Measurements from ENCODE around the gene ABAT. TPM values are rescaled to one million over a fixed set of nuclear protein-coding genes. Genes with fewer than 3 reads are reported as not detected.

ABAT gene
- total RNA-seq, 1 donor from 2014 or later = 23.3 TPM

DNA sequence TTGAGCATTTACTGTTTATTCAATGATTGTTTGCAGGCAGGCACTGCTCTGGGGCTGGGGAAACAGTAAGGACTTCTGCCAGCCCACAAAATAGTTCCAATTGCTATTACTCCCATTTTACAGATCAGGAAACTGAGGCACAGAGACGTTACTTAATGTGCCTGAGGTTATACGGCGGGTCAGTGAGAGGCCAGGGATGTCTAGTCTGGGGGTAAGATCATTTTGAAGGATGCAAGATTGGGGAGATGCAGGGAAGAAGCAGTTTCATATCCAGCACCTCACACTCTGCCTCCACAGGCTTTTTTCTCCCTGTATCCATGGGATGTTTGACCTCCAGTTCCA lies 46.5 kb downstream of the ABAT start:
- no peak overlapping the region for H3K4me3 Mint-ChIP-seq (ENCODE audit: unreplicated experiment)
- H3K4me2 ChIP-seq (ENCODE audit: low read length) = no peak overlapping the region
- no peak overlapping the region for H3K9ac ChIP-seq (ENCODE audit: low read length)
- H3K36me3 ChIP-seq (ENCODE audit: insufficient read depth, low read length) = no peaks in the 10 kb centered on the region
- peaks cover 5% of the 10 kb centered on the region for H3K36me3 Mint-ChIP-seq (ENCODE audit: low read depth, unreplicated experiment)
- peaks cover 4% of the 10 kb centered on the region for H3K9me3 ChIP-seq (ENCODE audit: insufficient read depth, low read depth, low read length)
- H3K4me1 ChIP-seq (ENCODE audit: insufficient read depth, low read length) = peaks cover 3% of the 10 kb centered on the region
- H2AFZ ChIP-seq (ENCODE audit: low read depth, low read length) = no peak overlapping the region
- peaks cover 3% of the 10 kb centered on the region for H3K4me1 Mint-ChIP-seq (ENCODE audit: low read depth, unreplicated experiment)
- no peaks in the 10 kb centered on the region for H3K79me2 ChIP-seq (ENCODE audit: insufficient read depth, low read length)
- no peak overlapping the region for H3K27ac Mint-ChIP-seq (ENCODE audit: unreplicated experiment)
- H3K9me3 Mint-ChIP-seq (ENCODE audit: unreplicated experiment) = no peaks in the 10 kb centered on the region
- FAIRE-seq = no peak
- no peaks in the 10 kb centered on the region for H4K20me1 ChIP-seq (ENCODE audit: insufficient read depth, low read length)
- no peak for DNase-seq (ENCODE audit: low read depth)
- H3K27me3 Mint-ChIP-seq (ENCODE audit: low read depth, unreplicated experiment) = no peaks in the 10 kb centered on the region
- H3K27me3 ChIP-seq (ENCODE audit: insufficient read depth, low read length) = peaks cover 23% of the 10 kb centered on the region
- no peak overlapping the region for H3K27ac ChIP-seq (ENCODE audit: low read depth, low read length)
- TF ChIP-seq, protein P1, sequence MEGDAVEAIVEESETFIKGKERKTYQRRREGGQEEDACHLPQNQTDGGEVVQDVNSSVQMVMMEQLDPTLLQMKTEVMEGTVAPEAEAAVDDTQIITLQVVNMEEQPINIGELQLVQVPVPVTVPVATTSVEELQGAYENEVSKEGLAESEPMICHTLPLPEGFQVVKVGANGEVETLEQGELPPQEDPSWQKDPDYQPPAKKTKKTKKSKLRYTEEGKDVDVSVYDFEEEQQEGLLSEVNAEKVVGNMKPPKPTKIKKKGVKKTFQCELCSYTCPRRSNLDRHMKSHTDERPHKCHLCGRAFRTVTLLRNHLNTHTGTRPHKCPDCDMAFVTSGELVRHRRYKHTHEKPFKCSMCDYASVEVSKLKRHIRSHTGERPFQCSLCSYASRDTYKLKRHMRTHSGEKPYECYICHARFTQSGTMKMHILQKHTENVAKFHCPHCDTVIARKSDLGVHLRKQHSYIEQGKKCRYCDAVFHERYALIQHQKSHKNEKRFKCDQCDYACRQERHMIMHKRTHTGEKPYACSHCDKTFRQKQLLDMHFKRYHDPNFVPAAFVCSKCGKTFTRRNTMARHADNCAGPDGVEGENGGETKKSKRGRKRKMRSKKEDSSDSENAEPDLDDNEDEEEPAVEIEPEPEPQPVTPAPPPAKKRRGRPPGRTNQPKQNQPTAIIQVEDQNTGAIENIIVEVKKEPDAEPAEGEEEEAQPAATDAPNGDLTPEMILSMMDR (IDR thresholded peaks at IDR 0.05; ENCODE audit: insufficient read depth, low read depth, low read length) = no peak
- no peak for TF ChIP-seq EZH2 (IDR thresholded peaks at IDR 0.05; ENCODE audit: insufficient read depth, low read length)
- no peak overlapping the region for H3K4me3 ChIP-seq (ENCODE audit: insufficient read depth, low read depth, low read length)

DNA sequence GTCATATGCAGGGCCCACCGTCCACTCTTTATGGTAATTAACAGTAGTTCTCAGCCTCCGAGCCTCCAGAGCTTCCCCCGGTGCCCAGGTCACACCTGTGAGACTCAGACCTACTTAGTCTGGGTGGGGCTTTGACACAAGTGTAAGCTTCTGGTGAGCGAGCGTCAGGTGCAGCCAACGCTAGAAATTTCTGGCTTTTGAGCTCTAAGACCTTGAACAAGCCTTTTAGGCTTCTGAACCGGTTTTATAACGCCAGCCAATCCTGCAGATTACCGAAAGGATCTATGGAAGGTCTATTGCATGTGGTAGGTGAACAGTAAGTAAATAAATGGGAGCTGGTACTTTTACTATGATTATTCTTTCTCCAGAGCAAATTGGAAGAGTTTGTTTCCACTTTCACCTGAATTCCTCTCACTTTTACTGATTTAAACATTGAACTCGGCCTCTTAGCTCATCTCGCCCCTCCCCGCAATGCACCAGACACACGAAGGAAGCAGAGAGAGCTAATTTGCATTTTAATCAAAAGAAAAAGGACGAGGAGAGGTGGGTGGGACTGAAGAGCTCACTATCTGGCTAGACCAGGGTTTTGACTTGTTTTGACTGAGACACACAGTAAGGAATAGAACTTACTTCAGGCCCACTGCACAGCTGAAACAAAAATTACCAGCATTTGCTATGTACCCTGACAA lies 47.1 kb downstream of the ABAT start:
- H3K9ac ChIP-seq (ENCODE audit: low read length) = no peak overlapping the region
- no peak for TF ChIP-seq EZH2 (IDR thresholded peaks at IDR 0.05; ENCODE audit: insufficient read depth, low read length)
- TF ChIP-seq, protein P1 (IDR thresholded peaks at IDR 0.05; ENCODE audit: insufficient read depth, low read depth, low read length) = no peak
- Mint-ChIP-seq H3K27me3 (ENCODE audit: low read depth, unreplicated experiment) (no peaks in the 10 kb centered on the region), H3K36me3 (ENCODE audit: low read depth, unreplicated experiment) (peaks cover 6% of the 10 kb centered on the region), H3K9me3 (ENCODE audit: unreplicated experiment) (no peaks in the 10 kb centered on the region), H3K27ac (ENCODE audit: unreplicated experiment) (no peak overlapping the region), H3K4me3 (ENCODE audit: unreplicated experiment) (no peak overlapping the region), H3K4me1 (ENCODE audit: low read depth, unreplicated experiment) (peaks cover 3% of the 10 kb centered on the region)
- peaks cover 3% of the 10 kb centered on the region for H3K4me1 ChIP-seq (ENCODE audit: insufficient read depth, low read length)
- H3K4me2 ChIP-seq (ENCODE audit: low read length) = no peak overlapping the region
- no peaks in the 10 kb centered on the region for H4K20me1 ChIP-seq (ENCODE audit: insufficient read depth, low read length)
- DNase-seq (ENCODE audit: low read depth) (no peak), FAIRE-seq (no peak)
- no peaks in the 10 kb centered on the region for H3K79me2 ChIP-seq (ENCODE audit: insufficient read depth, low read length)
- no peak overlapping the region for H3K27ac ChIP-seq (ENCODE audit: low read depth, low read length)
- H3K4me3 ChIP-seq (ENCODE audit: insufficient read depth, low read depth, low read length) = no peak overlapping the region
- no peaks in the 10 kb centered on the region for H3K36me3 ChIP-seq (ENCODE audit: insufficient read depth, low read length)
- no peak overlapping the region for H2AFZ ChIP-seq (ENCODE audit: low read depth, low read length)
- peaks cover 23% of the 10 kb centered on the region for H3K27me3 ChIP-seq (ENCODE audit: insufficient read depth, low read length)
- H3K9me3 ChIP-seq (ENCODE audit: insufficient read depth, low read depth, low read length) = peaks cover 4% of the 10 kb centered on the region

DNA sequence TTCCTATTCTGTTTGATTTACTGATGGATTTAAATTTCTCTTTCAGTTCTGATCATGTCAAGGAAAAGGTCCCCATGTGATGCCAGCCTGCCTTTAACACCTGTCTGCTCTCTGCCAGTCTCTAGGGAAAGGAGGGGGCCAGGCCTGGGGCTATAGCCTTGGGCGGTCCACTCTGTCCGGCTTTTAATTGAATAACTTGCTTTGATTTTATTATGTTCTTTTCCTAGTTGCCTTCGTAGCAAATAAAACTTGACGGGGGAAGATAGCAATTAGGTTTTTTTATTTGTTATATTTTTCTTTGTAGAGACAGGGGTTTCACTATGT lies 47.6 kb downstream of the ABAT start:
- Mint-ChIP-seq H3K4me1 (ENCODE audit: low read depth, unreplicated experiment) (peaks cover 3% of the 10 kb centered on the region), H3K27ac (ENCODE audit: unreplicated experiment) (no peak overlapping the region), H3K9me3 (ENCODE audit: unreplicated experiment) (no peaks in the 10 kb centered on the region), H3K27me3 (ENCODE audit: low read depth, unreplicated experiment) (no peaks in the 10 kb centered on the region), H3K4me3 (ENCODE audit: unreplicated experiment) (no peak overlapping the region), H3K36me3 (ENCODE audit: low read depth, unreplicated experiment) (peaks cover 6% of the 10 kb centered on the region)
- no peak for DNase-seq (ENCODE audit: low read depth)
- Histone ChIP-seq H3K27me3 (ENCODE audit: insufficient read depth, low read length) (peaks cover 23% of the 10 kb centered on the region), H3K9ac (ENCODE audit: low read length) (no peak overlapping the region), H4K20me1 (ENCODE audit: insufficient read depth, low read length) (no peaks in the 10 kb centered on the region), H3K27ac (ENCODE audit: low read depth, low read length) (no peak overlapping the region), H3K4me1 (ENCODE audit: insufficient read depth, low read length) (peaks cover 3% of the 10 kb centered on the region), H3K4me2 (ENCODE audit: low read length) (no peak overlapping the region), H3K36me3 (ENCODE audit: insufficient read depth, low read length) (no peaks in the 10 kb centered on the region), H3K79me2 (ENCODE audit: insufficient read depth, low read length) (no peaks in the 10 kb centered on the region), H2AFZ (ENCODE audit: low read depth, low read length) (no peak overlapping the region), H3K9me3 (ENCODE audit: insufficient read depth, low read depth, low read length) (peaks cover 4% of the 10 kb centered on the region), H3K4me3 (ENCODE audit: insufficient read depth, low read depth, low read length) (no peak overlapping the region)
- no peak for FAIRE-seq
- TF ChIP-seq, protein P1 (IDR thresholded peaks at IDR 0.05; ENCODE audit: insufficient read depth, low read depth, low read length) = no peak
- TF ChIP-seq EZH2 (IDR thresholded peaks at IDR 0.05; ENCODE audit: insufficient read depth, low read length) = no peak
